H9 (cell line): ENCODE results near the gene DHDDS. TPM values are rescaled to one million over a fixed set of nuclear protein-coding genes. Genes with fewer than 3 reads are reported as not detected.
"Not testable (repeated sequence)": the region's sequence is repeated elsewhere in the genome, so short reads cannot be mapped to it uniquely, and the experiment has no call there.

Experiments used
- DNase-seq: peaks from one replicate; pipeline ENCODE4 v3.0.0-alpha.2; 2017
- H2AFZ ChIP-seq: one replicate; pipeline ENCODE4 v1.6.1; 2013; ENCODE audit warnings: mild to moderate bottlenecking, low read length, control low read depth, moderate library complexity
- H2AK5ac ChIP-seq: 2 replicates; pipeline ENCODE4 v1.6.1; 2013; ENCODE audit warnings: low read length, control low read depth, mixed read lengths; ENCODE audit not compliant: insufficient read length
- H2BK120ac ChIP-seq: one replicate; pipeline ENCODE4 v1.6.1; 2013; ENCODE audit warnings: low read depth, mild to moderate bottlenecking, low read length, control low read depth, inconsistent platforms; ENCODE audit not compliant: poor library complexity, severe bottlenecking
- H2BK12ac ChIP-seq: 2 replicates; pipeline ENCODE4 v1.6.1; 2013; ENCODE audit warnings: low read length, control low read depth, mixed read lengths, low read depth; ENCODE audit not compliant: insufficient read length
- H2BK15ac ChIP-seq: 2 replicates; pipeline ENCODE4 v1.6.1; 2013; ENCODE audit warnings: low read depth, low read length, control low read depth
- H2BK20ac ChIP-seq: one replicate; pipeline ENCODE4 v1.6.1; 2013; ENCODE audit warnings: low read depth, mild to moderate bottlenecking, low read length, control low read depth, inconsistent platforms; ENCODE audit not compliant: poor library complexity, severe bottlenecking
- H2BK5ac ChIP-seq: 2 replicates; pipeline ENCODE4 v1.6.1; 2013; ENCODE audit warnings: low read length, control low read depth, mixed read lengths; ENCODE audit not compliant: insufficient read length
- H3K14ac ChIP-seq: 2 replicates; pipeline ENCODE4 v1.6.1; 2013; ENCODE audit warnings: low read length, control low read depth; ENCODE audit not compliant: insufficient read depth
- H3K18ac ChIP-seq: 2 replicates; pipeline ENCODE4 v1.6.1; 2013; ENCODE audit warnings: low read depth, mild to moderate bottlenecking, mixed read lengths, low read length, control low read depth; ENCODE audit not compliant: insufficient read length
- H3K23ac ChIP-seq: 2 replicates; pipeline ENCODE4 v1.6.1; 2013; ENCODE audit warnings: low read length, control low read depth, mixed read lengths, low read depth; ENCODE audit not compliant: insufficient read length
- H3K23me2 ChIP-seq: 2 replicates; pipeline ENCODE4 v1.6.1; 2013; ENCODE audit warnings: low read depth, mild to moderate bottlenecking, mixed read lengths, low read length, control low read depth; ENCODE audit not compliant: insufficient read length, poor library complexity, severe bottlenecking
- H3K27ac ChIP-seq: 2 replicates; pipeline ENCODE4 v1.5.1; 2013; ENCODE audit warnings: low read length, control low read depth, mixed read lengths, low read depth; ENCODE audit not compliant: insufficient read length
- H3K27me3 ChIP-seq: 2 replicates; pipeline ENCODE4 v1.6.1; 2013; ENCODE audit warnings: low read length, control low read depth, inconsistent platforms; ENCODE audit not compliant: insufficient read depth
- H3K4ac ChIP-seq: 2 replicates; pipeline ENCODE4 v1.6.1; 2013; ENCODE audit warnings: low read depth, mild to moderate bottlenecking, control low read depth, inconsistent platforms, low read length, moderate library complexity
- H3K4me1 ChIP-seq: 2 replicates; pipeline ENCODE4 v1.6.1; 2013; ENCODE audit warnings: low read length, control low read depth, inconsistent platforms; ENCODE audit not compliant: insufficient read depth
- H3K4me2 ChIP-seq: 2 replicates; pipeline ENCODE4 v1.6.1; 2013; ENCODE audit warnings: low read length, control low read depth, mixed read lengths; ENCODE audit not compliant: insufficient read length, insufficient read depth
- H3K56ac ChIP-seq: 2 replicates; pipeline ENCODE4 v1.6.1; 2013; ENCODE audit warnings: low read depth, mild to moderate bottlenecking, mixed read lengths, low read length, control low read depth; ENCODE audit not compliant: insufficient read length
- H3K79me1 ChIP-seq: 2 replicates; pipeline ENCODE4 v1.6.1; 2013; ENCODE audit warnings: low read depth, mild to moderate bottlenecking, moderate library complexity, low read length, control low read depth, inconsistent platforms; ENCODE audit not compliant: insufficient read depth, poor library complexity, severe bottlenecking
- H3K79me2 ChIP-seq: 2 replicates; pipeline ENCODE4 v1.6.1; 2013; ENCODE audit warnings: low read length, control low read depth, inconsistent platforms; ENCODE audit not compliant: insufficient read depth
- H3K9ac ChIP-seq: 2 replicates; pipeline ENCODE4 v1.6.1; 2013; ENCODE audit warnings: low read length, control low read depth, mixed read lengths; ENCODE audit not compliant: insufficient read length; ENCODE audit errors: extremely low read depth
- H3K9me3 ChIP-seq: one replicate; pipeline ENCODE4 v1.6.1; 2013; ENCODE audit warnings: low read depth, low read length, inconsistent platforms; ENCODE audit not compliant: control insufficient read depth
- H3T11ph ChIP-seq: one replicate; pipeline ENCODE4 v1.6.1; 2013; ENCODE audit warnings: mild to moderate bottlenecking, low read length, control low read depth, inconsistent platforms
- H4K20me1 ChIP-seq: one replicate; pipeline ENCODE4 v1.6.1; 2013; ENCODE audit not compliant: control insufficient read depth, insufficient read length, insufficient read depth
- H4K5ac ChIP-seq: 2 replicates; pipeline ENCODE4 v1.6.1; 2013; ENCODE audit warnings: low read depth, mild to moderate bottlenecking, mixed read lengths, low read length, control low read depth; ENCODE audit not compliant: insufficient read length
- H4K8ac ChIP-seq: replicated peaks from 2 replicates; pipeline ENCODE4 v1.6.1; 2013; ENCODE audit warnings: low read length, control low read depth, mixed read lengths, low read depth; ENCODE audit not compliant: insufficient read length
- H4K91ac ChIP-seq: 2 replicates; pipeline ENCODE4 v1.6.1; 2013; ENCODE audit warnings: low read depth, mild to moderate bottlenecking, moderate library complexity, mixed read lengths, low read length, control low read depth; ENCODE audit not compliant: insufficient read length
- H3K27ac Mint-ChIP-seq, 3 experiments: 2 replicates in 2 of 3; 3 replicates in 1 of 3; pipeline ENCODE4 v1.8.0; 2020 to 2021; ENCODE audit warnings: mixed read lengths in 3 of 3, mild to moderate bottlenecking in 1 of 3, moderate library complexity in 1 of 3
- H3K27me3 Mint-ChIP-seq: 2 replicates; pipeline ENCODE4 v1.8.0; 2021; ENCODE audit warnings: low read depth, mild to moderate bottlenecking, moderate library complexity, mixed read lengths
- H3K36me3 Mint-ChIP-seq, 3 experiments: 2 replicates in 2 of 3; 3 replicates in 1 of 3; pipeline ENCODE4 v1.8.0; 2020 to 2021; ENCODE audit warnings: low read depth in 3 of 3, mixed read lengths in 3 of 3; ENCODE audit not compliant: insufficient read depth in 1 of 3
- H3K4me1 Mint-ChIP-seq, 2 experiments: 2 replicates each; pipeline ENCODE4 v1.8.0; 2020; ENCODE audit warnings: mixed read lengths in 2 of 2
- H3K4me3 Mint-ChIP-seq, 2 experiments: 2 replicates in 1 of 2; 3 replicates in 1 of 2; pipeline ENCODE4 v1.8.0; 2020 to 2021; ENCODE audit warnings: mild to moderate bottlenecking in 2 of 2, mixed read lengths in 2 of 2, moderate library complexity in 1 of 2
- H3K9me3 Mint-ChIP-seq, 2 experiments: 2 replicates in 1 of 2; 3 replicates in 1 of 2; pipeline ENCODE4 v1.8.0; 2020; ENCODE audit warnings: mild to moderate bottlenecking in 2 of 2, mixed read lengths in 2 of 2, moderate library complexity in 1 of 2
- WGBS: extraction: QIAGEN DNeasy Blood & Tissue Kit; methylation state at CpG from one replicate; pipeline ENCODE4 v1.1.7; 2013; ENCODE audit warnings: missing lambda C conversion rate, low lambda C conversion rate, mixed read lengths; ENCODE audit not compliant: insufficient read length; ENCODE audit errors: extremely low coverage; 5-methylcytosine and 5-hydroxymethylcytosine counted together
- total RNA-seq: library from RNA; stranded (reverse); gene quantifications from 2 replicates; pipeline ENCODE4 v1.2.1, GENCODE V29; 2021
- TF ChIP-seq, protein P1 (sequence below): fragments of 200-600 bp; sonication (generic); conservative IDR thresholded peaks from 3 replicates; pipeline ENCODE4 v1.8.0; 2021; ENCODE audit warnings: antibody characterized with exemption, mild to moderate bottlenecking

The DHDDS gene
- total RNA-seq, 1 experiment from 2014 or later = 61.2 TPM

- Histone ChIP-seq H3K23me2 (no peaks in the 10 kb centered on the region), H3K4ac (no peak overlapping the region), H2BK120ac (no peak overlapping the region), H2BK5ac (no peak overlapping the region), H3K27me3 (no peaks in the 10 kb centered on the region), H2BK12ac (no peak overlapping the region), H3K27ac (no peak overlapping the region), H3K79me1 (no peaks in the 10 kb centered on the region), H3K56ac (no peak overlapping the region), H2BK20ac (no peak overlapping the region), H3K9me3 (no peaks in the 10 kb centered on the region), H4K8ac (no peak overlapping the region), H2AFZ (no peak overlapping the region), H3K23ac (no peak overlapping the region), H4K5ac (no peak overlapping the region), H4K20me1 (no peaks in the 10 kb centered on the region), H3K79me2 (no peaks in the 10 kb centered on the region), H3K4me1 (peaks cover 2% of the 10 kb centered on the region; the same call in 1 of the 2 replicates), H3K14ac (no peak overlapping the region), H4K91ac (no peak overlapping the region), H2BK15ac (no peak overlapping the region), H3T11ph (no peak overlapping the region), H3K4me2 (no peak overlapping the region), H3K18ac (no peak overlapping the region), H3K9ac (no peak overlapping the region), H2AK5ac (no peak overlapping the region)
- TF ChIP-seq, protein P1, sequence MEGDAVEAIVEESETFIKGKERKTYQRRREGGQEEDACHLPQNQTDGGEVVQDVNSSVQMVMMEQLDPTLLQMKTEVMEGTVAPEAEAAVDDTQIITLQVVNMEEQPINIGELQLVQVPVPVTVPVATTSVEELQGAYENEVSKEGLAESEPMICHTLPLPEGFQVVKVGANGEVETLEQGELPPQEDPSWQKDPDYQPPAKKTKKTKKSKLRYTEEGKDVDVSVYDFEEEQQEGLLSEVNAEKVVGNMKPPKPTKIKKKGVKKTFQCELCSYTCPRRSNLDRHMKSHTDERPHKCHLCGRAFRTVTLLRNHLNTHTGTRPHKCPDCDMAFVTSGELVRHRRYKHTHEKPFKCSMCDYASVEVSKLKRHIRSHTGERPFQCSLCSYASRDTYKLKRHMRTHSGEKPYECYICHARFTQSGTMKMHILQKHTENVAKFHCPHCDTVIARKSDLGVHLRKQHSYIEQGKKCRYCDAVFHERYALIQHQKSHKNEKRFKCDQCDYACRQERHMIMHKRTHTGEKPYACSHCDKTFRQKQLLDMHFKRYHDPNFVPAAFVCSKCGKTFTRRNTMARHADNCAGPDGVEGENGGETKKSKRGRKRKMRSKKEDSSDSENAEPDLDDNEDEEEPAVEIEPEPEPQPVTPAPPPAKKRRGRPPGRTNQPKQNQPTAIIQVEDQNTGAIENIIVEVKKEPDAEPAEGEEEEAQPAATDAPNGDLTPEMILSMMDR = no peak
- Mint-ChIP-seq H3K4me3 (no peak overlapping the region), H3K27me3 (peaks cover 2% of the 10 kb centered on the region; the same call in 1 of the 2 replicates), H3K9me3 (no peaks in the 10 kb centered on the region), H3K27ac (peak overlapping the region in 1 of 3 experiments; percentile 30; a peak in 1 of 7 replicates), H3K36me3 (no peaks in the 10 kb centered on the region), H3K4me1 (peaks cover 3 to 7% of the 10 kb centered on the region in 2 experiments)
- no CpG with 5 or more reads among the region's 3 CpGs for WGBS
- DNase-seq = no peak
These were observed 48.0 kb upstream of the DHDDS start for GRCh38 chr1:26384076-26384475.

DNA sequence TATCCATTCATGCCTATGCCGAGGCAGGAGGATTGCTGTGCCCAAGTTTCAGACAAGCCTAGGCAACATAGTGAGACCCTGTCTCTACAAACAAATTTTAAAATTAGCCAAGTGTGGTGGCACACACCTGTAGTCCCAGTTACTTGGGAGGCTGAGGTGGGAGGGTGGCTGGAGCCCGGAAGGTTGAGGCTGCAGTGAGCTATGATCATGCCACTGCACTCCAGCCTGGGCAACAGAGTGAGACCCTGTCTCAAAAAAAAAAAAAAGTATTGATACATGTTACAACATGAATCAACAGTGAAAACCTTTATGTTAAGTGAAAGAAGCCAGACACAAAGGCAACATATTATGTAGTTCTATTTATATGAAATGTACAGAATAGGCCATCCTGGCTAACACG is 47.1 kb upstream of the DHDDS start:
- H3K18ac ChIP-seq, H3K23me2 ChIP-seq, H3K27ac Mint-ChIP-seq, H2BK12ac ChIP-seq, H3K9me3 Mint-ChIP-seq, H2AK5ac ChIP-seq, H3K14ac ChIP-seq, H3K4ac ChIP-seq, H3T11ph ChIP-seq, H3K79me1 ChIP-seq, H4K91ac ChIP-seq, H2AFZ ChIP-seq, H3K4me2 ChIP-seq, H3K9me3 ChIP-seq, H2BK20ac ChIP-seq, H3K4me1 ChIP-seq, DNase-seq, H3K79me2 ChIP-seq, H4K5ac ChIP-seq, H2BK15ac ChIP-seq, H2BK120ac ChIP-seq, H3K27ac ChIP-seq, H3K4me3 Mint-ChIP-seq, H3K56ac ChIP-seq, H4K8ac ChIP-seq, H3K9ac ChIP-seq, H3K36me3 Mint-ChIP-seq, H3K27me3 ChIP-seq, H4K20me1 ChIP-seq, H3K27me3 Mint-ChIP-seq, H3K23ac ChIP-seq, H2BK5ac ChIP-seq: not testable (repeated sequence)
- peaks cover 3 to 12% of the 10 kb centered on the region in 2 experiments for H3K4me1 Mint-ChIP-seq
- no CpG with 5 or more reads among the region's 3 CpGs for WGBS
